Panc1 (cell line): Measurements from ENCODE around the gene SLC7A1. TPM values are rescaled to one million over a fixed set of nuclear protein-coding genes. Genes with fewer than 3 reads are reported as not detected.

ENCODE experiments used
- ATAC-seq: fragments of 200-7000 bp; cut with Tn5 transposase; 2 replicates; pipeline ENCODE4 v1.9.1; 2020; ENCODE audit warnings: mild to moderate bottlenecking, moderate library complexity
- BruUV-seq: library from RNA; stranded (reverse); fragments of 400-500 nt; replicated peaks from 2 replicates; lab custom pipeline; 2021; lab: Mats Ljungman, UMichigan
- CTCF ChIA-PET: fragments of 300-600 bp; sonication (Branson Sonifier 250); formaldehyde crosslinking; loops from one replicate; lab custom pipeline; 2022; ENCODE audit warnings: antibody characterized with exemption; lab: Charles Lee
- POLR2A ChIA-PET: fragments of 300-600 bp; sonication (Branson Sonifier 250); formaldehyde crosslinking; loops from one replicate; lab custom pipeline; 2022; ENCODE audit warnings: antibody characterized with exemption; lab: Charles Lee
- DNase-seq: peaks from one replicate; pipeline ENCODE4 v3.0.0-alpha.2; 2010; ENCODE audit warnings: low read depth, low spot score
- H3K27ac ChIP-seq: 2 replicates; pipeline ENCODE4 v1.5.1; 2011; ENCODE audit warnings: mild to moderate bottlenecking, low read length, inconsistent platforms
- H3K27me3 ChIP-seq: fragments of 200-500 bp; sonication (Bioruptor generic); 2 replicates; pipeline ENCODE4 v1.6.0; 2014; ENCODE audit warnings: low read length, inconsistent platforms; ENCODE audit not compliant: control insufficient read depth, insufficient read depth
- H3K36me3 ChIP-seq: fragments of 200-500 bp; sonication (Bioruptor generic); 2 replicates; pipeline ENCODE4 v1.5.1; 2014; ENCODE audit warnings: inconsistent platforms, mild to moderate bottlenecking, low read length, moderate library complexity; ENCODE audit not compliant: control insufficient read depth, insufficient read depth
- H3K4me1 ChIP-seq: 2 replicates; pipeline ENCODE4 v1.5.1; 2011; ENCODE audit warnings: inconsistent platforms, mild to moderate bottlenecking, low read length, moderate library complexity; ENCODE audit not compliant: control insufficient read depth, insufficient read depth
- H3K4me3 ChIP-seq, 2 experiments: 2 replicates each; pipeline ENCODE4 v1.5.1; 2011 to 2012; ENCODE audit warnings: low read depth in 2 of 2, low read length in 2 of 2, mild to moderate bottlenecking in 2 of 2, inconsistent platforms in 1 of 2, moderate library complexity in 1 of 2
- H3K9me3 ChIP-seq: fragments of 200-500 bp; sonication (Bioruptor generic); 2 replicates; pipeline ENCODE4 v1.5.1; 2014; ENCODE audit warnings: low read depth, mild to moderate bottlenecking, inconsistent platforms, low read length, moderate library complexity; ENCODE audit not compliant: control insufficient read depth, insufficient read depth
- POLR2AphosphoS5 ChIP-seq: IDR thresholded peaks from 2 replicates; pipeline ENCODE4 v1.6.1; 2012; ENCODE audit warnings: mild to moderate bottlenecking, low read depth, low read length, moderate library complexity
- SIN3A ChIP-seq: IDR thresholded peaks from 2 replicates; pipeline ENCODE4 v1.6.1; 2012; ENCODE audit warnings: low read depth, mild to moderate bottlenecking, low read length, moderate library complexity, borderline replicate concordance; ENCODE audit not compliant: insufficient read depth
- TCF7L2 ChIP-seq: IDR thresholded peaks from 2 replicates; pipeline ENCODE4 v1.6.1; 2011; ENCODE audit warnings: mild to moderate bottlenecking, low read depth, low read length, inconsistent platforms
- in situ Hi-C: cut with HindIII; loops from 2 replicates; pipeline ENCODE4 v1.10.0; 2016; ENCODE audit warnings: low sequenced_read_pairs, low pct_unique_long_range_greater_than_20kb
- intact Hi-C: fragments of 100-400 bp; cut with micrococcal nuclease; formaldehyde crosslinking; loops from one replicate; pipeline ENCODE4 v1.10.0; 2022; ENCODE audit not compliant: unreplicated experiment
- total RNA-seq: library from RNA; stranded (reverse); gene quantifications from one replicate; pipeline ENCODE4 v1.2.1, GENCODE V29; 2021; ENCODE audit not compliant: unreplicated experiment
- TF ChIP-seq, protein P1 (sequence below), 2 experiments: IDR thresholded peaks; 2 replicates each; pipeline ENCODE4 v1.6.1; 2011 to 2012; ENCODE audit warnings: low read depth in 2 of 2, control low read depth in 1 of 2, low read length in 1 of 2, mild to moderate bottlenecking in 1 of 2, moderate library complexity in 1 of 2; ENCODE audit not compliant: insufficient read depth in 1 of 2
- TF ChIP-seq, protein P2 (sequence below): fragments of 450-650 bp; IDR thresholded peaks from 2 replicates; pipeline ENCODE4 v1.5.1; 2017; ENCODE audit warnings: mild to moderate bottlenecking

Gene SLC7A1
- total RNA-seq, 1 experiment from 2014 or later = 63.3 TPM

DNA sequence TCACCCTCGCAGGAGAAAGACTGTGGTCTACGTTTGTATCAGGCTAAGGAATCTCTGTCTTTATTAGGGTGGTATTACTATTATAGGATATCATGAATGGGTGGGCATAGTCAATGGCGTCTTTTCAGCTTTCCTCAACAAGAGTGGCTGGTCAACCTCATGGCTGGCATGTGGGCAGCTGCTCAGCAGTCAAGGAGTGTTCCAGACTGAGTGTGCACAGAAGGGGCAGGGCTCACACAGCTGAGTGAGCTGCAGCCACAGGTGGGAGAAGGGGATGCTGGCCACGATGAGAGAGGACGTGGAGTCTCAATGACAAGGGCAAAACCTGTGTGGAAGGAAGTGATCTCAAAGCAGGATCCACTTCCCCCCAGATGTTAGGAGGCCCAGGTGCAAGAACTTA is 54.7 kb downstream of the SLC7A1 start:
- intact Hi-C loops = no loop called here
- H3K4me3 ChIP-seq = no peak overlapping the region
- H3K36me3 ChIP-seq = no peaks in the 10 kb centered on the region
- no peak for TF ChIP-seq SIN3A
- no peak for TF ChIP-seq POLR2AphosphoS5
- TF ChIP-seq TCF7L2 = no peak
- TF ChIP-seq, protein P1, sequence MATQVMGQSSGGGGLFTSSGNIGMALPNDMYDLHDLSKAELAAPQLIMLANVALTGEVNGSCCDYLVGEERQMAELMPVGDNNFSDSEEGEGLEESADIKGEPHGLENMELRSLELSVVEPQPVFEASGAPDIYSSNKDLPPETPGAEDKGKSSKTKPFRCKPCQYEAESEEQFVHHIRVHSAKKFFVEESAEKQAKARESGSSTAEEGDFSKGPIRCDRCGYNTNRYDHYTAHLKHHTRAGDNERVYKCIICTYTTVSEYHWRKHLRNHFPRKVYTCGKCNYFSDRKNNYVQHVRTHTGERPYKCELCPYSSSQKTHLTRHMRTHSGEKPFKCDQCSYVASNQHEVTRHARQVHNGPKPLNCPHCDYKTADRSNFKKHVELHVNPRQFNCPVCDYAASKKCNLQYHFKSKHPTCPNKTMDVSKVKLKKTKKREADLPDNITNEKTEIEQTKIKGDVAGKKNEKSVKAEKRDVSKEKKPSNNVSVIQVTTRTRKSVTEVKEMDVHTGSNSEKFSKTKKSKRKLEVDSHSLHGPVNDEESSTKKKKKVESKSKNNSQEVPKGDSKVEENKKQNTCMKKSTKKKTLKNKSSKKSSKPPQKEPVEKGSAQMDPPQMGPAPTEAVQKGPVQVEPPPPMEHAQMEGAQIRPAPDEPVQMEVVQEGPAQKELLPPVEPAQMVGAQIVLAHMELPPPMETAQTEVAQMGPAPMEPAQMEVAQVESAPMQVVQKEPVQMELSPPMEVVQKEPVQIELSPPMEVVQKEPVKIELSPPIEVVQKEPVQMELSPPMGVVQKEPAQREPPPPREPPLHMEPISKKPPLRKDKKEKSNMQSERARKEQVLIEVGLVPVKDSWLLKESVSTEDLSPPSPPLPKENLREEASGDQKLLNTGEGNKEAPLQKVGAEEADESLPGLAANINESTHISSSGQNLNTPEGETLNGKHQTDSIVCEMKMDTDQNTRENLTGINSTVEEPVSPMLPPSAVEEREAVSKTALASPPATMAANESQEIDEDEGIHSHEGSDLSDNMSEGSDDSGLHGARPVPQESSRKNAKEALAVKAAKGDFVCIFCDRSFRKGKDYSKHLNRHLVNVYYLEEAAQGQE (IDR thresholded peaks at IDR 0.05; ENCODE audit: insufficient read depth in 1 of 2, low read depth in 2 of 2, low read length in 1 of 2) = no peak
- TF ChIP-seq, protein P2, sequence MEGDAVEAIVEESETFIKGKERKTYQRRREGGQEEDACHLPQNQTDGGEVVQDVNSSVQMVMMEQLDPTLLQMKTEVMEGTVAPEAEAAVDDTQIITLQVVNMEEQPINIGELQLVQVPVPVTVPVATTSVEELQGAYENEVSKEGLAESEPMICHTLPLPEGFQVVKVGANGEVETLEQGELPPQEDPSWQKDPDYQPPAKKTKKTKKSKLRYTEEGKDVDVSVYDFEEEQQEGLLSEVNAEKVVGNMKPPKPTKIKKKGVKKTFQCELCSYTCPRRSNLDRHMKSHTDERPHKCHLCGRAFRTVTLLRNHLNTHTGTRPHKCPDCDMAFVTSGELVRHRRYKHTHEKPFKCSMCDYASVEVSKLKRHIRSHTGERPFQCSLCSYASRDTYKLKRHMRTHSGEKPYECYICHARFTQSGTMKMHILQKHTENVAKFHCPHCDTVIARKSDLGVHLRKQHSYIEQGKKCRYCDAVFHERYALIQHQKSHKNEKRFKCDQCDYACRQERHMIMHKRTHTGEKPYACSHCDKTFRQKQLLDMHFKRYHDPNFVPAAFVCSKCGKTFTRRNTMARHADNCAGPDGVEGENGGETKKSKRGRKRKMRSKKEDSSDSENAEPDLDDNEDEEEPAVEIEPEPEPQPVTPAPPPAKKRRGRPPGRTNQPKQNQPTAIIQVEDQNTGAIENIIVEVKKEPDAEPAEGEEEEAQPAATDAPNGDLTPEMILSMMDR = no peak
- POLR2A ChIA-PET = no interaction called here
- in situ Hi-C loops = no loop called here
- H3K4me1 ChIP-seq = no peaks in the 10 kb centered on the region
- H3K27ac ChIP-seq = no peak overlapping the region
- no TSS peak for BruUV-seq
- DNase-seq (no peak), ATAC-seq (no peak)
- CTCF ChIA-PET = no interaction called here
- H3K9me3 ChIP-seq = no peaks in the 10 kb centered on the region
- no peaks in the 10 kb centered on the region for H3K27me3 ChIP-seq

GRCh38 chr13:29540334-29540733 is 55.2 kb downstream of the SLC7A1 start:
- H3K27ac ChIP-seq = no peak overlapping the region
- intact Hi-C loops = no loop called here
- H3K4me3 ChIP-seq = no peak overlapping the region
- in situ Hi-C loops = no loop called here
- no peaks in the 10 kb centered on the region for H3K27me3 ChIP-seq
- H3K9me3 ChIP-seq = no peaks in the 10 kb centered on the region
- ChIA-PET CTCF (no interaction called here), POLR2A (no interaction called here)
- TF ChIP-seq SIN3A (no peak), POLR2AphosphoS5 (no peak), TCF7L2 (no peak)
- TF ChIP-seq, protein P1 (IDR thresholded peaks at IDR 0.05; ENCODE audit: insufficient read depth in 1 of 2, low read depth in 2 of 2, low read length in 1 of 2) = no peak
- TF ChIP-seq, protein P2 = no peak
- DNase-seq = no peak
- no TSS peak for BruUV-seq
- H3K36me3 ChIP-seq = no peaks in the 10 kb centered on the region
- ATAC-seq = no peak
- H3K4me1 ChIP-seq = no peaks in the 10 kb centered on the region
